Smooth muscle cell of the brain vasculature (primary cell): ENCODE results near the gene KLHDC7B.
"Not testable (repeated sequence)": the region's sequence is repeated elsewhere in the genome, so short reads cannot be mapped to it uniquely, and the experiment has no call there.

Experiments used
- DNase-seq: peaks from one replicate; pipeline ENCODE4 v3.0.0-alpha.2; 2012; ENCODE audit warnings: low read depth, low spot score

The KLHDC7B gene

GRCh38 chr22:50517495-50518260, 28.0 kb upstream of the KLHDC7B start:
- no peak for DNase-seq

GRCh38 chr22:50518606-50519005, 27.1 kb upstream of the KLHDC7B start:
- DNase-seq, result no peak

DNA sequence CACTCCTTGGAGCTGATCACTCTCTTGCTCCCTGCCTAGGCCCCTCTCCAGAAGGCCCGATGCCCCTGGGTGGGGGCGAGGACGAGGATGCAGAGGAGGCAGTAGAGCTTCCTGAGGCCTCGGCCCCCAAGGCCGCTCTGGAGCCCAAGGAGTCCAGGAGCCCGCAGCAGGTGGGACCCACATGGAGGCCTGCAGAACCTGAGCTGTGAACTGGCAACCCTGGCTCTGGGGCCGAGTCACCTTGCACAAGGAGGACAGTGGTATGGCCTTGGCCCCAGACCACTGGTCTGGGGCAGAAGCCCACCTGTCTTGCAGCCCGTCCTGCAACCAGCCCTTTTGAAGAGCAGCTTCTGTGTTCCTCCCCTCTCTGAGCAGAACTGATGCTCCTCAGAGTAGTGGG, 26.5 kb upstream of the KLHDC7B start:
- no peak for DNase-seq

- DNase-seq, result not testable (repeated sequence)
Observed at GRCh38 chr22:50520184-50520583, 25.5 kb upstream of the KLHDC7B start.

DNA sequence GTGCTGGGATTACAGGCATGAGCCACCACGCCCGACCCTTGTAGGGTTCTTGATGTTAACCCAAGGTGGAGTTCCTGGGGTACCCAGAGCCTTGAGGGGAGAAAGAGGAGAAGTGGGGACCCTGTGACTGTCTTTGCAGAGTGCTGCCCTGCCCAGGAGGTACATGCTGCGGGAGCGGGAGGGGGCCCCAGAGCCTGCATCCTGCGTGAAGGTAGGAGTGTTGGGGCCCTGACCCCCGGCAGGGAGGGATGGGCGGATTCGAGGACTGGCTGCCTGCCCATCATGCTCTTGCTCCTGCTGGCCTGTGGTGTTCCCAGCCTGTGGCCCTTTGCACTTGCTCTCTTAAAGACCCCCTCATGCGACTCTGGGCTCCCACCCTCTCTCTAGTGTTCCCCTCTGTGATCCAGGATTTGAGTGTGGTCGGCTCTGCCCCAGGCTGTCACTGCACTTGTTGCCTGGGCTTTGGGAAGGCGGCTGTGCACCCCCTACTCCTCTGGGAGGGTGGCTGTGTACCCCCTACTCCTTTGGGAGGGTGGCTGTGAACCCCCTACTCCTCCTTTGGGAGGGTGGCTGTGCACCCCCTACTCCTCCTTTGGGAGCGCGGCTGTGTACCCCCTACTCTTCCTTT, 24.8 kb upstream of the KLHDC7B start:
- DNase-seq, result no peak

DNA sequence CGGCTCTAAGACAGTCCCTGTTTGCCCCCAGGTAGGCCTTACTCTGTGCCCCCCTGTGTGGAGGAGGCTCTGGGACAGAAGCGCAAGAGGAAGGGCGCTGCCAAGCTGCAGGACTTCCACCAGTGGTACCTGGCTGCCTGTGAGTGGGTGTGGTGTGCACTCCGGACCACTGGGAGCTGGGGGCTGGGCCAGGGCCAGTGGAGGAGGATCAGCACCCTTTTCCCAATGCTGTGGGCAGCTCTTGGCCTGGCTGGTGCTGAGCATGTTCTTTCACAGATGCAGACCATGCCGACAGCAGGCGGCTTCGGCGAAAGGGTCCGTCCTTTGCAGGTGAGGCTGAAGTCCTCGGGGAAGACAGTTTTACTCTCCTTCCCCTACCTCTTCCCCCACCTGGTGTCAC, 24.0 kb upstream of the KLHDC7B start:
- no peak for DNase-seq

GRCh38 chr22:50522208-50522805, 23.4 kb upstream of the KLHDC7B start:
- no peak for DNase-seq

DNA sequence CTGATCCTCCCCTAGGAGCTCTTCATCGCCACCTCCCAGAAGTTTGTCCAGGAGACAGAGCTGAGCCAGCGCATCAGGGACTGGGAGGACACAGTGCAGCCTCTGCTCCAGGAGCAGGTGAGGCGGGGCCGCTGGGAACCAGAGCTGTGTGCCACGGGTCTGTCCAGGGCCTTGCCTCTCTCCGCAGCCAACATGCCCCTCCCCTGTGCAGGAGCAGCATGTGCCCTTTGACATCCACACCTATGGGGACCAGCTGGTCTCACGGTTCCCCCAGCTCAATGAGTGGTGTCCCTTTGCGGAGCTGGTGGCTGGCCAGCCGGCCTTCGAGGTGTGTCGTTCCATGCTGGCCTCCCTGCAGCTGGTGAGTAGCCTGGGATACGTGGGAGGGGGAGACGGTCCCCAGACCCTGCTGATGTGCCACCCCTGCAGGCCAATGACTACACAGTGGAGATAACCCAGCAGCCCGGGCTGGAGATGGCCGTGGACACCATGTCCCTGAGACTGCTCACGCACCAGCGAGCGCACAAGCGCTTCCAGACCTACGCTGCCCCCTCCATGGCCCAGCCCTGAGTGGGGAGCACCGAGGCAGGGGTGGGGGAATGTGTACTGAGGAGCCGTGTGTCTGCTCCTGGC, 22.8 kb upstream of the KLHDC7B start:
- DNase-seq, result no peak

DNA sequence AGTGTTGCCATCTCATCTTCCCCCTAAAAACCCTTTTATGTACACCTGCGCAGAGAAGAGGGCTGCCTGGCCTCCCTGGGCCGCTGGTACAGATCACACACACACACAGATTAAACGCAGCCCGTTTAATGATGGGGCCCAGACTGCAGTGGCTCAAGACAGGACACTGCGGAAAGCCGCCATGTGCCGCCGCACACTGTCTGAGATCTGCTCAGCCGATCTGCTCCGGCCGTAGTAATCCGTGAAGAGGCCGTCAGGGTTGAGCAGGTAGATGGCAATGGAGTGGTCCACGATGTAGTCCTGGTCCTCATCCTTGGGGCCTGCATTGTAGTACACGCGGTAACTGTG, 22.3 kb upstream of the KLHDC7B start:
- DNase-seq, result no peak

- no peak for DNase-seq
Observed at GRCh38 chr22:50523806-50524675, 21.7 kb upstream of the KLHDC7B start.

DNA sequence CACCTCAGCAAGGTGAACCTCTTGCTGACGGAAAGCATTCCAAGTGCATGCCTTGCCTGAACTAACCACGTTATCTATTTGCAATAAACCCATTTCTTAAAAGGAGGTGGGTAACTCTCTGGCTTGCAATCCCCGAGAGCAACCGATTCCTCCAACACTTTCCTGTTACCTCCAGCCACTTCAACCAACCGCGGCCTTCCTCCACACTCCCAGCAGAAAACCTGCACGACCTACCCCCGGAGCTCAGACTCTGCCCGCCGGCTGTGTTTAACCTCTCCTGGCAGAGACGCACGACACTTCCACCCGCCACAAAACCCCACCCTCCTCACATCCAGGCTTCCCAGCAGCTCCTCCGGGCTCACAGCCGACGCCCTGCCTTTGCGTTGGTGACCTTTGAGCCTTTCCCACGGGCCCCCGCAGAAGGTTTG, 21.0 kb upstream of the KLHDC7B start:
- no peak for DNase-seq

DNA sequence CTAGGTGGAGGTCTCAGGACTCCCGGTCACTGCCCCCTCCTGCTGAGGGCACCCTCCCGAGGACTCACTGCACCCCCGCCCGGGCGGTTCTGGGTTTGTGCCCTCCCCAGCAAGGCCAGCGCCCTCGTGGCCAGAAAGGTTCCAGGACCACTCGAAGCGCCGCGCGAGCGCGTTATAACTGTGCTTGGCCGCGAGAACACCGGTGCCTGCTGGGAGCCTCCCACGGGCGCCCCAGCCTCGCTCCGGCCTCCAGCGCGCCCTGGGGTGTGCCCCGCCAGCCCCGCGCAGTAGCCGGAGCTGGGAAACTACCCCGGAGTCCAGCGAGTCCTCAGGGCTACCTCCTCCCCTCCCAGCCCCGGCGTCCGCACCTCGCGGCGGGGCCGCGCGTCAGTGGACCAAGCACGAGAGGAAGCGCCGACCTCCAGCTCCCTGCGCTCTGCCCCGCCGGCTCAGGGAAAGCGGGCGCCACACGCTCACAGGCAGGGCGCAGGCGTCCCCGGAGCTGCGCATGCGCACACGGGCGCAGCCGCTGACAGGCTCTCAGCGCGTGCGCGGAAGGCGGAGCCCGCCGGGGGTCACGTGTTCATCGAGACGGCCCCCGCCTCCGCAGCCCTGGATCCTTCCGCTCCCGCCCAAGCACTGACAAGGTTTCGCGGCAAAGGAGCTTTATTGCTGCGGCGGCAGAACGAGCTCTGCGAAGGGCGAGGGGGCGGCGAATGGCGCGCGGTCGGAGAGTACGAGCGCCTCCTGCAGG, 20.4 kb upstream of the KLHDC7B start, which contains the start of gene SCO2:
SCO2 (minus strand) TSS at position 495 of the 754 bp plus-strand sequence. CDS start 1,187 bp downstream, outside the sequence.
- DNase-seq, result peak; percentile 90

- DNase-seq, result no peak
Observed at GRCh38 chr22:50525858-50526107, 19.9 kb upstream of the KLHDC7B start.

GRCh38 chr22:50526108-50526833, 19.4 kb upstream of the KLHDC7B start:
- no peak for DNase-seq

- no peak for DNase-seq
Observed at GRCh38 chr22:50526834-50527801, 18.6 kb upstream of the KLHDC7B start.

DNA sequence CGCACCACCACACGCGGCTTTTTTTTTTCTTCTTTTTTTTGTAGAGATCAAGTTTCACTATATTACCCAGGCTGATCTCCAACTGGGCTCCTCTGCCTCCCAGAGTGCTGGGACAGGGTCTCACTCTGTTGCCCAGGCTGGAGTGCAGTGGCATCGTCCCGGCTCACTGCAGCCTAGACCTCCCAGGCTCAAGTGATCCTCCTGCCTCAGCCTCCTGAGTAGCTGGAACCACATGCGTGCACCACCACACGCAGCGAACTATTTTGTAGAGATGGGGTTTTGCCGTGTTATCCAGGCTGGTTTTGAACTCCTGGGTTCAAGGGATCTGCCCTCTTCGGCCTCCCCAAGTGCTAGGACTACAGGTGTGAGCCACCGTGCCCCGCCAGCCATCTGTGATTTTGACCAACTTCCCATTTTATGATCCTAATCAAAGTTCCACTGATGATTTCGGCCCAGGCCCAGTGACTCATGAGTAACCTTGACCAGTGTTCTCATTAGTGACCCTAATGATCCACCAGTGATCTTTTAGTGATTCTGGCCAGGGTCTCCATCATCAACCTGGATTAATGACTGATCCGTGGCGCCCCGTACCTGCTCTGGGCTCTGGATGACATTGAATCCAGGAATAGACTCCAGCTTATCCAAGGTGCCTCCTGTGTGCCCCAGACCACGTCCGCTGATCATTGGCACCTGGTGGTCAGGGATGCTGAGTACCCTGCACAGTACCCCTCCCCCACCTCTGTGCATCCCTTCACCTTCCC, 17.6 kb upstream of the KLHDC7B start:
- DNase-seq, result no peak

GRCh38 chr22:50528682-50529415, 16.9 kb upstream of the KLHDC7B start:
- no peak for DNase-seq

DNA sequence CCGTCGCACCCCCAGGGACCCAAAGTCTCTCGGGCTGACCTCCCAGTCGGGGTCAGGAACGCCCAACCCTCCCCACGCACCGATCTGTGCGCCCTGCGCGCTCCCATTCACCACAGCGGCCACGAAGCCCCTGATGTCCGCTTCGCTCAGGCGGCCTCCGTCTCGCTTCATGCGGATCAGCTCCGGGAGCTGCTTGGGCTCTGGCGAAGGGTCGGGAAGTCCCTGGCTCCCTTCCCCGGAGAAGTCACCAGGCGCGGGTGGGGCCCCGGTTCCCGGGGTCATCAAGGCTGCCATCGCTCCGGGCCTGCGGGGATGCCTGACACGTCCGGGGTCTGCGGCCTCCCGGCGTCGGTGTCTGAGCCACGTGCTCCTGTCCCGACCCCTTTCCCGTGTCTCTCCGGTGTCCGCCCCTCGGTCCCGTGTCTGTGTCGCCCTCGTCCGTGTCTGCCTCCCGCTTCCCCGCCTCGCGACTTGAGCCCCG, 16.2 kb upstream of the KLHDC7B start:
- no peak for DNase-seq
